Measurements from ENCODE around the gene ZNF230.
A peak's percentile ranks its signal among the peaks of the same experiment; 100 is the strongest.

The ZNF230 gene

GRCh38 chr19:44002566-44003460, at the start of gene ZNF230:
Gene ZNF230, plus strand, starts transcription at chr19:44002957. Its CDS starts 4,122 bp downstream, at chr19:44007079.
- Histone ChIP-seq H3K9ac (ENCODE audit: low read length) (peak within 1 kb of the TSS; percentile 81), H3K27me3 (ENCODE audit: control insufficient read depth, insufficient read depth, low read length) (no peaks in the 10 kb centered on the region), H3K4me1 (ENCODE audit: control insufficient read depth, insufficient read depth, low read length) (peaks cover 5% of the 10 kb centered on the region), H3K36me3 (ENCODE audit: control insufficient read depth, insufficient read depth, low read length) (peaks cover 16% of the 10 kb centered on the region), H3K27ac (ENCODE audit: low read depth, low read length) (peak within 1 kb of the TSS; percentile 72), H3K4me3 (ENCODE audit: low read length) (peak within 1 kb of the TSS; percentile 97)

DNA sequence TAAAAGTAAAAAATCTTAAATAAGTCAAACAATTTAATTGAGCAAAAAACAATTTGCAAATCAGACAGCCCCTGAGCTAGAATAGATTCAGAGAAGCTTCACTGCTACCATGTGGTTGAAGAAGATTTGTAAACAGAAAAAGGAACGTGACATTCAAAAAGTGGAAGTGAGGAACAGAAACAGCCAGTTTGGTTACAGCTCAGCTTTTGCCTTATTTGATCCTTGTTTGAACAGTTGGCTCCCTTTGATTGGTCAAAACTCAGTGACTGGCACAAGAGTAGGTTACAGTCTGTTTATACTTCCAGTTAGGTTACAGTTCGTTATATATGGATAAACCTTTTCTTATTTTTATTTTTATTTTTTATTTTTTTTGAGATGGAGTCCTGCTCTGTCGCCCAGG, 45.9 kb upstream of the ZNF230 start:
- Histone ChIP-seq H3K9ac (ENCODE audit: low read length) (no peak overlapping the region), H3K27me3 (ENCODE audit: control insufficient read depth, insufficient read depth, low read length) (no peaks in the 10 kb centered on the region), H3K36me3 (ENCODE audit: control insufficient read depth, insufficient read depth, low read length) (no peaks in the 10 kb centered on the region), H3K4me1 (ENCODE audit: control insufficient read depth, insufficient read depth, low read length) (no peaks in the 10 kb centered on the region), H3K4me3 (ENCODE audit: low read length) (no peak overlapping the region), H3K27ac (ENCODE audit: low read depth, low read length) (no peak overlapping the region)

DNA sequence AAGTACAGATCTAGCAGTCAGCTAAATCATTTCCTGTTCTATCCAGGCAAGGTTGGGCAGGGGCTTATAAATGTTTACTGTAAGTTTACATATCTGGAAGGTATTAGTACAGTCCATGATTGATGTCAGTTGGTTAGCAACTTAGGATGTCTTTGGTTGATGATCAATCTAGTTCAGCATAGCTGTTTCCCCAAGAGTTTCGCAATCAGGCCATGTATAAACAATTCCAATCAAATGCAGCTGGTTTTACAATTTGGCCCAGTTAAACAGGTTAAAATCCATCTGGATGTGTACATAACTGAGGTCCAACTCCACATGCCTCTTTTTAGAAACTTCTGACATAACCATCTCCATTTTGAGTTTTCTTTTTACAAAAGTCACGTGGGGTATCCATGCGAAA, 44.9 kb upstream of the ZNF230 start:
- Histone ChIP-seq H3K4me1 (ENCODE audit: control insufficient read depth, insufficient read depth, low read length) (no peaks in the 10 kb centered on the region), H3K36me3 (ENCODE audit: control insufficient read depth, insufficient read depth, low read length) (peaks cover 4% of the 10 kb centered on the region), H3K4me3 (ENCODE audit: low read length) (no peak overlapping the region), H3K9ac (ENCODE audit: low read length) (no peak overlapping the region), H3K27ac (ENCODE audit: low read depth, low read length) (no peak overlapping the region), H3K27me3 (ENCODE audit: control insufficient read depth, insufficient read depth, low read length) (no peaks in the 10 kb centered on the region)

- Histone ChIP-seq H3K27ac (ENCODE audit: low read depth, low read length) (no peak overlapping the region), H3K4me3 (ENCODE audit: low read length) (peak overlapping the region; percentile 10), H3K36me3 (ENCODE audit: control insufficient read depth, insufficient read depth, low read length) (peaks cover 18% of the 10 kb centered on the region), H3K9ac (ENCODE audit: low read length) (no peak overlapping the region), H3K27me3 (ENCODE audit: control insufficient read depth, insufficient read depth, low read length) (no peaks in the 10 kb centered on the region), H3K4me1 (ENCODE audit: control insufficient read depth, insufficient read depth, low read length) (no peaks in the 10 kb centered on the region)
Measured at GRCh38 chr19:43960411-43960810, 42.3 kb upstream of the ZNF230 start.

DNA sequence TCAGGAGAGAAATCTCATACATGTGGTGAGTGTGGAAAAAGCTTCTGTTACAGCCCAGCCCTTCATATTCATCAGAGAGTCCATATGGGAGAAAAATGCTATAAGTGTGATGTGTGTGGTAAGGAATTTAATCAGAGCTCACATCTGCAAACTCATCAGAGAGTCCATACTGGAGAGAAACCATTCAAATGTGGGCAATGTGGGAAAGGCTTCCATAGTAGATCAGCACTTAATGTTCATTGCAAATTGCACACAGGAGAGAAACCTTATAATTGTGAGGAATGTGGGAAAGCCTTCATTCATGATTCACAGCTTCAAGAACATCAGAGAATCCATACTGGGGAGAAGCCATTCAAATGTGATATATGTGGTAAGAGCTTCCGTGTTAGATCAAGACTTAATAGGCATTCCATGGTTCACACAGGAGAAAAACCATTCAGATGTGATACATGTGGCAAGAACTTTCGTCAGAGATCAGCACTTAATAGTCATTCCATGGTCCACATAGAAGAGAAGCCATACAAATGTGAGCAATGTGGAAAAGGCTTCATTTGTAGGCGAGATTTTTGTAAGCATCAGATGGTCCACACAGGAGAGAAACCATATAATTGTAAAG, 36.6 kb upstream of the ZNF230 start:
- H3K4me3 ChIP-seq (ENCODE audit: low read length): no peak overlapping the region

GRCh38 chr19:43976732-43977131, 26.0 kb upstream of the ZNF230 start:
- no peaks in the 10 kb centered on the region for H3K4me1 ChIP-seq (ENCODE audit: control insufficient read depth, insufficient read depth, low read length)
- no peak overlapping the region for H3K4me3 ChIP-seq (ENCODE audit: low read length)
- H3K9ac ChIP-seq (ENCODE audit: low read length): no peak overlapping the region

More for the DNA sequence above, 36.6 kb upstream of the ZNF230 start:
- peaks cover 48% of the 10 kb centered on the region for H3K36me3 ChIP-seq (ENCODE audit: control insufficient read depth, insufficient read depth, low read length)
- no peaks in the 10 kb centered on the region for H3K4me1 ChIP-seq (ENCODE audit: control insufficient read depth, insufficient read depth, low read length)
- no peak overlapping the region for H3K9ac ChIP-seq (ENCODE audit: low read length)
- no peak overlapping the region for H3K27ac ChIP-seq (ENCODE audit: low read depth, low read length)
- no peaks in the 10 kb centered on the region for H3K27me3 ChIP-seq (ENCODE audit: control insufficient read depth, insufficient read depth, low read length)

GRCh38 chr19:43983544-43983911, 19.2 kb upstream of the ZNF230 start:
- Histone ChIP-seq H3K4me1 (ENCODE audit: control insufficient read depth, insufficient read depth, low read length) (peaks cover 3% of the 10 kb centered on the region), H3K27ac (ENCODE audit: low read depth, low read length) (peak overlapping the region; percentile 83), H3K4me3 (ENCODE audit: low read length) (peak overlapping the region; percentile 93), H3K27me3 (ENCODE audit: control insufficient read depth, insufficient read depth, low read length) (no peaks in the 10 kb centered on the region), H3K9ac (ENCODE audit: low read length) (no peak overlapping the region), H3K36me3 (ENCODE audit: control insufficient read depth, insufficient read depth, low read length) (peaks cover 3% of the 10 kb centered on the region)

More at GRCh38 chr19:43976732-43977131, 26.0 kb upstream of the ZNF230 start:
- Histone ChIP-seq H3K27ac (ENCODE audit: low read depth, low read length) (no peak overlapping the region), H3K27me3 (ENCODE audit: control insufficient read depth, insufficient read depth, low read length) (no peaks in the 10 kb centered on the region), H3K36me3 (ENCODE audit: control insufficient read depth, insufficient read depth, low read length) (no peaks in the 10 kb centered on the region)

DNA sequence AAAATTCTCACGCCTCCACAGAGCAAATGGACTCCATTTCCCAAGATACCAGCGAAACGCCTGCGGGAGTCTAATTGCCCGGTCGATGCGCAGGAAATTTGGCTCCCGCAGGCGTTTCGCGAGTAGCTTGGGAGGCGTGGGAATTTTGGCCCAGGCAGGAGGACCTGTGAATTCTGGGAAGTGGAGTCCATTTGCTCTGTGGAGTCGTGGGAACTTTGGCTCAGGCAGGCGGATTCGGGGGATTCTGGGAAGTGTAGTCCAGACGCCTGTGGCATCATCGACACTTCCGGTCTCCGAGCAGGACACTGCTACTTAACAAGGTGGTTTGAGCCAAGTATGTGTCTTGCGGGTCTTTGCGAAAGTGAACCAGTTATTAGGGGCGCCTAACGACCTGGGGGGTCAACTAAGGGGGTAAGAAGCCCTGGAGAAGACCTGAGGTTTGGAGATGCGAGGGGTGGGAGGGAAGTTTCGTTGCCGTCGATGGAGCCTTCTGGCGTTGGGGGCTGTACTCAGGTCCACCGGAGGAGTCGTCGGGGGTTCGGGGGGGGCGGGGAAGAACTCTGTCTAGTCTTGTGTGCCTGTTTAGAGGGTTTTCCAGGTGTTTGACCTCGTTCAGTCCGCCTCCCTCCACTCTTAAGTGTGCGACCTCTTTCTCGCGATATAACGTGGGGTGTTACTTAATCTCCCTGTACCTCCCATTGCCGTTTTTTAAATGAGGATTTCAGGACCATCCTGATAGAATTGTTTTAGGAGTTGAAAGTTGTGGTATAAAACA, 18.7 kb upstream of the ZNF230 start, which contains the start of gene ZNF155:
Gene ZNF155 (plus strand): TSS at position 277 of the 775 bp plus-strand sequence. CDS start 4,356 bp downstream, outside the sequence.
- H3K27me3 ChIP-seq (ENCODE audit: control insufficient read depth, insufficient read depth, low read length): no peaks in the 10 kb centered on the region
- peak within 1 kb of the TSS; percentile 77 for H3K9ac ChIP-seq (ENCODE audit: low read length)
- peak within 1 kb of the TSS; percentile 93 for H3K4me3 ChIP-seq (ENCODE audit: low read length)
- H3K4me1 ChIP-seq (ENCODE audit: control insufficient read depth, insufficient read depth, low read length): peaks cover 3% of the 10 kb centered on the region
- H3K27ac ChIP-seq (ENCODE audit: low read depth, low read length): peak within 1 kb of the TSS; percentile 83
- H3K36me3 ChIP-seq (ENCODE audit: control insufficient read depth, insufficient read depth, low read length): peaks cover 3% of the 10 kb centered on the region

DNA sequence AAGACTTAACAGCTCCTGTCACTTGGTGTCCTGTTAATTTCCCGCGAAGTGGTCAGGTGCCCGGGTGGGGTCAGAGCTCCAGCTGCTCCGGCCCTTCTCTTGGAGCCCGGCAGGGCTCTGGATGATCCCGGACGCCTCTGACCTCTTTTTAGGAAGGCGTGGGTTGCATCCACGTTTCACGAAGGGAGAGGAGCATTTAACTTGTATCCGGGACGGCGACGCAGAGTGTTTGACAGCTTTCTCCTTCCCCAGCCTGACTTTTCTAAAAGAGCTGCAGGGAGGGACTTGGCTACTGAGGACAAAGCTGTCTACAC, 18.1 kb upstream of the ZNF230 start:
- H3K4me1 ChIP-seq (ENCODE audit: control insufficient read depth, insufficient read depth, low read length): peaks cover 3% of the 10 kb centered on the region
- peaks cover 7% of the 10 kb centered on the region for H3K36me3 ChIP-seq (ENCODE audit: control insufficient read depth, insufficient read depth, low read length)
- no peaks in the 10 kb centered on the region for H3K27me3 ChIP-seq (ENCODE audit: control insufficient read depth, insufficient read depth, low read length)
- peak overlapping the region; percentile 93 for H3K4me3 ChIP-seq (ENCODE audit: low read length)
- no peak overlapping the region for H3K9ac ChIP-seq (ENCODE audit: low read length)
- no peak overlapping the region for H3K27ac ChIP-seq (ENCODE audit: low read depth, low read length)

DNA sequence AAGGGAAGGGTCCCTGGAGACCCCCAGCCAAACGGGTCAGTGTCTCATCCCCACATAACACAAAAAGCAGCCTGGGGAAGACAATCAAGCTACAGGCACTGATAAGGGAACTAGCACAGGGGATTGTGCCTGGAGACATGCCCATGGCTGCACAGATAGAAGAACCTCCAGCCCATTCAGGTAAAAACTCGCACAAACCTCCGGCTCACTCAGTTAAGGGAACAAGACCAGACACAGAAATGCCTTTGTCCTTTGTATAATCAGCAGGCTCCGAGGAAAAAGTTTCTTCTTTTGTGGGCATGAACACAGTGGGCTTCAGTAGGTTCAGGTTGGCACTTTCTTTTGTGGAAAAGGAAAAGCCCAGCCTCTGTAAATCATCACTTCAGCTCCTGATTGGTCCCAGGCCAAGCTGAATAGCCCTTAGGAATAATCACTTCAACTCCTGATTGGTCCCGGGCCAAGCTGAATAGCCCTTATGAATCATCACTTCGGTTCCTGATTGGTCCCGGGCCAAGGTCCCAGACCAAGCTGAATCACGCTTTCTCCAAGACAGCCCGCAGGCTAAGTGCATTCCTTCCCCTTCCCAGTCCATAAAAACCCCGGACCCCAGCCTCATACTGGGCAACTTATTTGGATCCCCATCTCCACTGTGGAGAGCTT, 5.0 kb upstream of the ZNF230 start:
- Histone ChIP-seq H3K9ac (ENCODE audit: low read length) (no peak overlapping the region), H3K27ac (ENCODE audit: low read depth, low read length) (no peak overlapping the region), H3K4me3 (ENCODE audit: low read length) (no peak overlapping the region), H3K4me1 (ENCODE audit: control insufficient read depth, insufficient read depth, low read length) (no peaks in the 10 kb centered on the region), H3K36me3 (ENCODE audit: control insufficient read depth, insufficient read depth, low read length) (peaks cover 18% of the 10 kb centered on the region), H3K27me3 (ENCODE audit: control insufficient read depth, insufficient read depth, low read length) (no peaks in the 10 kb centered on the region)

- H3K27ac ChIP-seq (ENCODE audit: low read depth, low read length): peak overlapping the region; percentile 56
- peak overlapping the region; percentile 97 for H3K4me3 ChIP-seq (ENCODE audit: low read length)
- no peaks in the 10 kb centered on the region for H3K27me3 ChIP-seq (ENCODE audit: control insufficient read depth, insufficient read depth, low read length)
- peaks cover 9% of the 10 kb centered on the region for H3K36me3 ChIP-seq (ENCODE audit: control insufficient read depth, insufficient read depth, low read length)
- peaks cover 5% of the 10 kb centered on the region for H3K4me1 ChIP-seq (ENCODE audit: control insufficient read depth, insufficient read depth, low read length)
- peak overlapping the region; percentile 42 for H3K9ac ChIP-seq (ENCODE audit: low read length)
Measured at GRCh38 chr19:44002212-44002565, 568 bp upstream of the ZNF230 start.

All from rectal smooth muscle tissue (tissue), 1 donor.